Measurements from ENCODE around the gene ARSG.

The ARSG gene

GRCh38 chr17:68344701-68345136 is 53.4 kb downstream of the ARSG start:
- Histone ChIP-seq H3K36me3 (ENCODE audit: insufficient read depth) (no peaks in the 10 kb centered on the region), H3K79me2 (ENCODE audit: insufficient read depth, low read depth) (no peaks in the 10 kb centered on the region), H3K27ac (no peak overlapping the region), H3K4me1 (ENCODE audit: low read depth, poor library complexity, severe bottlenecking) (no peaks in the 10 kb centered on the region), H3K9ac (no peak overlapping the region), H4K20me1 (ENCODE audit: insufficient read depth) (no peaks in the 10 kb centered on the region), H3K4me3 (IDR thresholded peaks at IDR 0.05; ENCODE audit: insufficient read depth, low read depth, low read length) (no peak overlapping the region), H3K4me2 (no peak overlapping the region), H3K27me3 (ENCODE audit: insufficient read depth, low read depth) (no peaks in the 10 kb centered on the region), H2AFZ (ENCODE audit: low read depth) (no peak overlapping the region)
- no peak for TF ChIP-seq CTCF (conservative IDR thresholded peaks at IDR 0.05; ENCODE audit: low read depth, low read length)

GRCh38 chr17:68346448-68346847 is 55.2 kb downstream of the ARSG start:
- H3K4me2 ChIP-seq: no peak overlapping the region
- H3K79me2 ChIP-seq (ENCODE audit: insufficient read depth, low read depth): no peaks in the 10 kb centered on the region
- H3K4me3 ChIP-seq (IDR thresholded peaks at IDR 0.05; ENCODE audit: insufficient read depth, low read depth, low read length): no peak overlapping the region
- TF ChIP-seq CTCF (conservative IDR thresholded peaks at IDR 0.05; ENCODE audit: low read depth, low read length): no peak
- no peak overlapping the region for H3K9ac ChIP-seq
- H3K36me3 ChIP-seq (ENCODE audit: insufficient read depth): no peaks in the 10 kb centered on the region
- H3K27me3 ChIP-seq (ENCODE audit: insufficient read depth, low read depth): no peaks in the 10 kb centered on the region
- no peaks in the 10 kb centered on the region for H3K4me1 ChIP-seq (ENCODE audit: low read depth, poor library complexity, severe bottlenecking)
- H2AFZ ChIP-seq (ENCODE audit: low read depth): no peak overlapping the region
- no peak overlapping the region for H3K27ac ChIP-seq
- H4K20me1 ChIP-seq (ENCODE audit: insufficient read depth): no peaks in the 10 kb centered on the region

GRCh38 chr17:68347380-68347779 is 56.1 kb downstream of the ARSG start:
- Histone ChIP-seq H3K4me3 (IDR thresholded peaks at IDR 0.05; ENCODE audit: insufficient read depth, low read depth, low read length) (no peak overlapping the region), H3K4me1 (ENCODE audit: low read depth, poor library complexity, severe bottlenecking) (no peaks in the 10 kb centered on the region), H3K9ac (no peak overlapping the region), H3K79me2 (ENCODE audit: insufficient read depth, low read depth) (no peaks in the 10 kb centered on the region), H3K4me2 (no peak overlapping the region), H3K27ac (no peak overlapping the region), H3K36me3 (ENCODE audit: insufficient read depth) (no peaks in the 10 kb centered on the region), H4K20me1 (ENCODE audit: insufficient read depth) (no peaks in the 10 kb centered on the region), H3K27me3 (ENCODE audit: insufficient read depth, low read depth) (no peaks in the 10 kb centered on the region), H2AFZ (ENCODE audit: low read depth) (no peak overlapping the region)
- no peak for TF ChIP-seq CTCF (conservative IDR thresholded peaks at IDR 0.05; ENCODE audit: low read depth, low read length)

- no peak for TF ChIP-seq CTCF (conservative IDR thresholded peaks at IDR 0.05; ENCODE audit: low read depth, low read length)
- no peak overlapping the region for H3K9ac ChIP-seq
- H3K79me2 ChIP-seq (ENCODE audit: insufficient read depth, low read depth): no peaks in the 10 kb centered on the region
- H4K20me1 ChIP-seq (ENCODE audit: insufficient read depth): no peaks in the 10 kb centered on the region
- H2AFZ ChIP-seq (ENCODE audit: low read depth): no peak overlapping the region
- H3K36me3 ChIP-seq (ENCODE audit: insufficient read depth): no peaks in the 10 kb centered on the region
- no peak overlapping the region for H3K4me2 ChIP-seq
- no peaks in the 10 kb centered on the region for H3K27me3 ChIP-seq (ENCODE audit: insufficient read depth, low read depth)
- H3K4me1 ChIP-seq (ENCODE audit: low read depth, poor library complexity, severe bottlenecking): no peaks in the 10 kb centered on the region
- no peak overlapping the region for H3K27ac ChIP-seq
- no peak overlapping the region for H3K4me3 ChIP-seq (IDR thresholded peaks at IDR 0.05; ENCODE audit: insufficient read depth, low read depth, low read length)
Measured at GRCh38 chr17:68349157-68349556, 57.9 kb downstream of the ARSG start.
